Measurements from ENCODE around the gene CCNYL1. TPM values are rescaled to one million over a fixed set of nuclear protein-coding genes. Genes with fewer than 3 reads are reported as not detected.

Gene CCNYL1
- total RNA-seq, 1 donor from 2014 or later = 7.6 TPM

DNA sequence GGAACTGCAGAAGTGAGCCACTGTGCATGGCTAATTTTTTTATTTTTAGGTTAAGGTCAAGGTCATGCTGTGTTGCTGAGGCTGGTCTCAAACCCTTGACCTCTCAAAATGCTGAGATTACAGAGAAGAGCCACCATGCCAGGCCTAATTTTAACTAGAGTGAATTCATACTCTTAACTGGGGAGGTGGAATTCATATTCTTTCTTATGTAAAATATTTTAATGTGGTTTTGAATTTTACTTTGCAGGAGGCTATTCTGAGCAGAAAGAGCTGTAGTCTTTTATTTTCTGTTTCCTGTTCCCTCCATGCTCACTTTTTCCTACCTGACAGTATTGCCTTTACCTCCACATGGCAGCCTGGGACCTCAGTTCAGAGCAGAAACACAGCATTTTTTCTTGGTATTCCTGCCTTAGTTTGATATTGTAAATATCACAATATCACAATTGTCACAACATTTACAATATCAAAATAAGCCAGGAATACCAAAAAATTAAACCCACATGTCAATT lies 37.1 kb upstream of the CCNYL1 start:
- DNase-seq = no peak
- TF ChIP-seq, protein P1, sequence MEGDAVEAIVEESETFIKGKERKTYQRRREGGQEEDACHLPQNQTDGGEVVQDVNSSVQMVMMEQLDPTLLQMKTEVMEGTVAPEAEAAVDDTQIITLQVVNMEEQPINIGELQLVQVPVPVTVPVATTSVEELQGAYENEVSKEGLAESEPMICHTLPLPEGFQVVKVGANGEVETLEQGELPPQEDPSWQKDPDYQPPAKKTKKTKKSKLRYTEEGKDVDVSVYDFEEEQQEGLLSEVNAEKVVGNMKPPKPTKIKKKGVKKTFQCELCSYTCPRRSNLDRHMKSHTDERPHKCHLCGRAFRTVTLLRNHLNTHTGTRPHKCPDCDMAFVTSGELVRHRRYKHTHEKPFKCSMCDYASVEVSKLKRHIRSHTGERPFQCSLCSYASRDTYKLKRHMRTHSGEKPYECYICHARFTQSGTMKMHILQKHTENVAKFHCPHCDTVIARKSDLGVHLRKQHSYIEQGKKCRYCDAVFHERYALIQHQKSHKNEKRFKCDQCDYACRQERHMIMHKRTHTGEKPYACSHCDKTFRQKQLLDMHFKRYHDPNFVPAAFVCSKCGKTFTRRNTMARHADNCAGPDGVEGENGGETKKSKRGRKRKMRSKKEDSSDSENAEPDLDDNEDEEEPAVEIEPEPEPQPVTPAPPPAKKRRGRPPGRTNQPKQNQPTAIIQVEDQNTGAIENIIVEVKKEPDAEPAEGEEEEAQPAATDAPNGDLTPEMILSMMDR (IDR thresholded peaks at IDR 0.05; ENCODE audit: borderline replicate concordance) = no peak
- Histone ChIP-seq H3K4me1 (peaks cover 8% of the 10 kb centered on the region), H3K9me3 (replicated peaks) (no peaks in the 10 kb centered on the region), H3K36me3 (no peaks in the 10 kb centered on the region), H3K27ac (replicated peaks) (no peak overlapping the region), H3K4me3 (no peak overlapping the region), H3K27me3 (ENCODE audit: low read depth) (no peaks in the 10 kb centered on the region)
- intact Hi-C loops (cut with micrococcal nuclease) = no loop called here

DNA sequence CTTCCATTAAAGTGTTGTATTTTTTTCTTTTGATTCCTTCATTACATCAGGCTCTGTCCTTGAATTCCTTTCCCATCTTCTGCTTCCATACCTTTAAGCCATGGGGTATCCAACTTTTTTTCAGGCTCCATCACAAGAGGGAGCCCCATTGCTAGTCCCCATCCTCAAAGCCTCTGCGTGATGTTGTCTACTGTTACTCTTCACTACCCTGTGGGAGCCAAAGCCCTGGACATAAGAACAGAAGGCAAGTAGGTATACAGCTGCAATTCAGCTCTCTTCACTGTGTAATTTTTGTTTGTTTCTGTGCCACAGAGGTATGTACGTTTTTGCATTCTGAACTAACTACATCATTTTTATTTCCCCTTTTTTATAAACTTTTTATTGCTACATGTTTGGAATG lies 36.6 kb upstream of the CCNYL1 start:
- H3K27ac ChIP-seq (replicated peaks) = no peak overlapping the region
- H3K36me3 ChIP-seq = no peaks in the 10 kb centered on the region
- TF ChIP-seq, protein P1 (IDR thresholded peaks at IDR 0.05; ENCODE audit: borderline replicate concordance) = no peak
- intact Hi-C loops (cut with micrococcal nuclease) = no loop called here
- peaks cover 5% of the 10 kb centered on the region for H3K27me3 ChIP-seq (ENCODE audit: low read depth)
- H3K9me3 ChIP-seq (replicated peaks) = no peaks in the 10 kb centered on the region
- H3K4me3 ChIP-seq = no peak overlapping the region
- DNase-seq = no peak
- H3K4me1 ChIP-seq = peaks cover 8% of the 10 kb centered on the region

DNA sequence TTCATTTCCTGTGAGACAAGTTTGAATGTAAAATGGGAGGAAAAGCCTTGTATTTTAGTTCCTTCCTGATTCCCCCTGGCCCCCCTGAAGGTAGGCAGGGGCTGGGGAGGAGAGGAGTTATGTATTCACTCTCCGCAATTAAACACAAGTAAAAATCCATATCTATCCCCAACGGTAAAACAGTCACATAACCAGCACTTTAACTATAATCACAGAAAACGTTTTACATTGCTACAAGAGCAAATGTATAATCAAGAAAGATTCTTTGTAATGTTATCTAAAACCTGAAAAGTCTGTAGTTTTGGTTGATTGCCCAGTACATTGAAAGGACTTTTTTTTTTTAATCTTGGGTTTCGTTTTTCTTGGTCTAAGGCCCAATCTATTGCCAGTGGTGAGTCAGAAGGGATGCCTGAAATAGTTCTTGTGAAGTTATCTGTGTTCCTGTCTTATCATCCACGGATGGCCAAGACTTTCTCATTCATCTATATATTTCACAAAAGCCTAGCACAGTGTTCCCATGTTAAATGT lies 34.5 kb upstream of the CCNYL1 start:
- Histone ChIP-seq H3K27me3 (ENCODE audit: low read depth) (peaks cover 18% of the 10 kb centered on the region), H3K27ac (replicated peaks) (peak overlapping the region; percentile 56), H3K36me3 (no peaks in the 10 kb centered on the region), H3K9me3 (replicated peaks) (no peaks in the 10 kb centered on the region), H3K4me3 (no peak overlapping the region), H3K4me1 (peaks cover 8% of the 10 kb centered on the region)
- DNase-seq = no peak
- intact Hi-C loops (cut with micrococcal nuclease) = no loop called here
- TF ChIP-seq, protein P1 (IDR thresholded peaks at IDR 0.05; ENCODE audit: borderline replicate concordance) = no peak

DNA sequence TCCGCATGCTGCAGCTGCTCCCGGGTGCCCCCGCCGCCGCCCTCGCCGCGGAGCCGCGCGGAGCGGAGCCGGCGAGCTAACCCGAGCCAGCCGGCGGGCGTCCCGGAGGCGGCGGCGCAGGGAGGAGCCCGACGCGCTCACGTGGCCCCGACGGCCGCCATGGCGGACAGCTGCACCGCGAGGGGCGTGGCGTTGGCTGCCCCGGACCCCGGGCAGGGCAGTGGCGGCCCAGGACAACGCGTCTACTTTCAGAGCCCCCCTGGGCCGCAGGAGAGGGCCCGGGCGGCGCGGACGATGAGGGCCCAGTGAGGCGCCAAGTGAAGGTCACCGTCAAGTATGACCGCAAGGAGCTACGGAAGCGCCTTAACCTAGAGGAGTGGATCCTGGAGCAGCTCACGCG lies 30.0 kb upstream of the CCNYL1 start:
- DNase-seq = no peak
- Histone ChIP-seq H3K27me3 (ENCODE audit: low read depth) (peaks cover 18% of the 10 kb centered on the region), H3K4me3 (peak overlapping the region; percentile 51), H3K27ac (replicated peaks) (no peak overlapping the region), H3K36me3 (no peaks in the 10 kb centered on the region), H3K4me1 (peaks cover 8% of the 10 kb centered on the region), H3K9me3 (replicated peaks) (no peaks in the 10 kb centered on the region)
- TF ChIP-seq, protein P1 (IDR thresholded peaks at IDR 0.05; ENCODE audit: borderline replicate concordance) = no peak
- intact Hi-C loops (cut with micrococcal nuclease) = no loop called here

DNA sequence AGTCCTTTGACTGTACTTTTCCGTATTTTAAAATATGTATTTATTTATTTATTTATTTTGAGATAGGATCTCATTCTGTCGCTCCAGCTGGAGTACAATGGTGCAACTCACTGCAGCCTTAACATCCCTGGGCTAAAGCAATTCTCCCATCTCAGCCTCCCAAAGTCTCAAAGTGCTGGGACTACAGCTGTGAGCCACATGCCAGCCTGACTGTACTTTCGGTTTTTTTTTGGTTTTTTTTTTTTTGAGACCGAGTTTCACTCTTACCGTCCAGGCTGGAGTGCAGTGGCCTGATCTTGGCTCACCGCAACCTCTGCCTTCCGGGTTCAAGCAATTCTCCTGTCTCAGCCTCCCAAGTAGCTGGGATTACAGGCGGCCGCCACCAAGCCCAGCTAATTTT lies 28.9 kb upstream of the CCNYL1 start:
- intact Hi-C loops (cut with micrococcal nuclease) = no loop called here
- no peak overlapping the region for H3K27ac ChIP-seq (replicated peaks)
- H3K36me3 ChIP-seq = no peaks in the 10 kb centered on the region
- no peak for DNase-seq
- H3K4me3 ChIP-seq = no peak overlapping the region
- no peaks in the 10 kb centered on the region for H3K9me3 ChIP-seq (replicated peaks)
- TF ChIP-seq, protein P1 (IDR thresholded peaks at IDR 0.05; ENCODE audit: borderline replicate concordance) = no peak
- H3K4me1 ChIP-seq = no peaks in the 10 kb centered on the region
- H3K27me3 ChIP-seq (ENCODE audit: low read depth) = peaks cover 18% of the 10 kb centered on the region
